Heart left ventricle (tissue), 16 donors: ENCODE measurements around the gene BNIP5. TPM values are rescaled to one million over a fixed set of nuclear protein-coding genes. Genes with fewer than 3 reads are reported as not detected.

ENCODE experiments used
- ATAC-seq, 4 donors: fragments of 200-7000 bp; cut with Tn5 transposase; one replicate each; pipeline ENCODE4 v1.9.1; 2020 to 2022; ENCODE audit warnings: moderate library complexity in 4 of 4, mild to moderate bottlenecking in 3 of 4, moderate number of reproducible peaks in 1 of 4
- DNase-seq, 5 donors: peaks; one replicate each; pipeline ENCODE4 v3.0.0-alpha.2; 2020
- H3K27ac ChIP-seq, 12 donors: fragments of 200-600 bp; sonication (generic) in 4 of 12; one replicate each; pipeline versions ENCODE4 v1.5.0 to v1.8.0; 2016 to 2022; ENCODE audit warnings: mild to moderate bottlenecking in 2 of 12
- H3K27me3 ChIP-seq, 9 donors: fragments of 200-600 bp; sonication (generic) in 2 of 9; one replicate each; pipeline versions ENCODE4 v1.5.1 to v1.8.0; 2016 to 2022; ENCODE audit warnings: mild to moderate bottlenecking in 3 of 9
- H3K36me3 ChIP-seq, 9 donors: fragments of 200-600 bp; sonication (generic) in 2 of 9; one replicate each; pipeline versions ENCODE4 v1.5.0 to v1.8.0; 2018 to 2022; ENCODE audit warnings: mild to moderate bottlenecking in 2 of 9
- H3K4me1 ChIP-seq, 12 donors: fragments of 200-600 bp; sonication (generic) in 4 of 12; one replicate each; pipeline versions ENCODE4 v1.5.0 to v1.8.0; 2016 to 2022; ENCODE audit warnings: mild to moderate bottlenecking in 3 of 12
- H3K4me3 ChIP-seq, 12 donors: fragments of 200-600 bp; sonication (generic) in 4 of 12; one replicate each; pipeline versions ENCODE4 v1.5.0 to v1.8.0; 2017 to 2022; ENCODE audit warnings: mild to moderate bottlenecking in 9 of 12, moderate library complexity in 4 of 12
- H3K9me3 ChIP-seq, 12 donors: fragments of 200-600 bp; sonication (generic) in 4 of 12; one replicate each; pipeline versions ENCODE4 v1.5.0 to v1.8.0; 2016 to 2022; ENCODE audit warnings: mild to moderate bottlenecking in 1 of 12
- POLR2A ChIP-seq, 2 donors: fragments of 450-650 bp; IDR thresholded peaks; one replicate each; pipeline ENCODE4 v1.6.1; 2017; ENCODE audit warnings: antibody characterized with exemption in 2 of 2, mild to moderate bottlenecking in 2 of 2, moderate library complexity in 2 of 2
- WGBS, 4 donors: extraction: QIAGEN DNeasy Blood & Tissue Kit in 2 of 4; methylation state at CpG; one replicate each; pipeline versions ENCODE4 v1.1.5 to v1.1.7; 2013 to 2018; 5-methylcytosine and 5-hydroxymethylcytosine counted together
- intact Hi-C, 10 donors: fragments of 100-400 bp; cut with DNase I; formaldehyde crosslinking; loops; one replicate each; pipeline versions ENCODE4 v1.11.1 to v1.14.2; 2022
- polyA plus RNA-seq, 2 donors: library from polyadenylated mRNA; stranded (reverse); fragments of 200-250 nt; gene quantifications; one replicate each; pipeline ENCODE4 v1.2.3, GENCODE V29; 2013
- total RNA-seq, 9 donors: library from RNA; depleted of rRNA in 2 of 9; stranded (reverse); fragments of >200 nt in 2 of 9; fragmentation: NEBNext Ultra II Directional in 3 of 9; extraction: Animal tissue kit (Norgen Biotek cat#: 25700) in 3 of 9; gene quantifications; one replicate each; pipeline versions ENCODE4 v1.1.0 to v1.2.4, GENCODE V29; 2016 to 2023
- TF ChIP-seq, protein P1 (sequence below), 12 donors: fragments of 200-600 bp; sonication (generic) in 4 of 12; IDR thresholded peaks; one replicate each; pipeline versions ENCODE4 v1.5.0 to v1.8.0; 2018 to 2022; ENCODE audit warnings: antibody characterized with exemption in 12 of 12, mild to moderate bottlenecking in 5 of 12
- donor health status: ischemic (EF 13 %, LVEDD 7.1; RV severe dilation, severe dysfunction).
- donor health status: healthy with polysubstance abuse.
- donor health status: DM: no; HTN: yes; CAD: no.
- donor health status: DM: no; HTN: no; CAD: no.
- donor health status: ischemic (EF 25% LVEDD 6.9; RV normal size, moderate dysfunction).
- donor health status: ischemic (EF 25% LVEDD 5.7; RV mildly dilated, moderate dysfunction).
- donor health status: healthy.
- donor health status: DM: yes; HTN: yes; CAD: no.
- donor health status: ischemic (EF 35%, LVEDD 5.7; RV mildly dilated, moderate dysfunction).
- donor health status: nonischemic (EF 11% LVEDD 7.7; RV severe dilation, severe dysfunction).
- donor health status: DM: yes; HTN: yes; CAD: no.
- donor health status: PGD.
- donor health status: ischemic (EF 29% LVEDD 5.4; RV normal size, mild dysfunction).
- donor health status: nonischemic (EF 23%, LVEDD 6.1; RV moderate dilation, normal function).

The BNIP5 gene
- total and polyA plus RNA-seq, 11 donors = not detected

DNA sequence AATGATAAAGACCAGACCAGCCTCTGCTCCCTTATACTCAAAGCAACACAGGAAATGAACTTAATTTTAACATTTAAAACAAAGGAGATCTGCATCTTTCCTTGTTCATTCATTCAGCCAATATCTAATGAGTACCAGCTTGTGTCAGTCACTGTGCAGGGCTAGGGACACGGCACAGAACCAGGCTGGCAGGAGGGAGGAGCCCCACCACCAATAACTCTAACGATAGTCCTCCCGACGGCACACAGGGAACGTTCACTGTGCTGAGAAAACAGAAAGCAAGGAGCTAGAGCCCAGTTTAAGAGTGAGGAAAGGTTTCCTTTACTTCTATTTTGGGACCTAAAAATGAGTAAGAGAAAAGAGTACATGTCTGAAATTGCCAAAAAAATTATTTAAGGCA is 40.9 kb upstream of the BNIP5 start:
- no peak for ATAC-seq

DNA sequence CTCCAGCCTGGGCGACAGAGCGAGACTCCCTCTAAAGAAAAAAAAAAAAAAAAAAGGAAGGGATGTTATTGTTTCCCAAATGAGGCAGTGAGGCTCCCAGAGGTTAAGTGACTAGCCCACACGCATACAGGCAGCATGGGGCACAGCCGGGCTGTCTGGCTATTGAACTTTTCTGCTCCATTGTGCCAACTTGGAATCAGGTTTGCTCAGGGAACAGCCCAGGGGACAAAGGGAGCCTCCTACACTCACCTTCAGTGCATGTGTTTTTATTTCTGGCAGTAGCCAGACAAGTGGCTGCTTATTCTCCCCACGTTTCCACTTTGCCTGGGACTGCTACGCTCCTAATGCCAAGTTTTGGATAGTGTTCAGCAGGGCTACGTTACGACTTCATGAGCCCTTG is 40.1 kb upstream of the BNIP5 start:
- TF ChIP-seq POLR2A (IDR thresholded peaks at IDR 0.05) = no peak
- TF ChIP-seq, protein P1, sequence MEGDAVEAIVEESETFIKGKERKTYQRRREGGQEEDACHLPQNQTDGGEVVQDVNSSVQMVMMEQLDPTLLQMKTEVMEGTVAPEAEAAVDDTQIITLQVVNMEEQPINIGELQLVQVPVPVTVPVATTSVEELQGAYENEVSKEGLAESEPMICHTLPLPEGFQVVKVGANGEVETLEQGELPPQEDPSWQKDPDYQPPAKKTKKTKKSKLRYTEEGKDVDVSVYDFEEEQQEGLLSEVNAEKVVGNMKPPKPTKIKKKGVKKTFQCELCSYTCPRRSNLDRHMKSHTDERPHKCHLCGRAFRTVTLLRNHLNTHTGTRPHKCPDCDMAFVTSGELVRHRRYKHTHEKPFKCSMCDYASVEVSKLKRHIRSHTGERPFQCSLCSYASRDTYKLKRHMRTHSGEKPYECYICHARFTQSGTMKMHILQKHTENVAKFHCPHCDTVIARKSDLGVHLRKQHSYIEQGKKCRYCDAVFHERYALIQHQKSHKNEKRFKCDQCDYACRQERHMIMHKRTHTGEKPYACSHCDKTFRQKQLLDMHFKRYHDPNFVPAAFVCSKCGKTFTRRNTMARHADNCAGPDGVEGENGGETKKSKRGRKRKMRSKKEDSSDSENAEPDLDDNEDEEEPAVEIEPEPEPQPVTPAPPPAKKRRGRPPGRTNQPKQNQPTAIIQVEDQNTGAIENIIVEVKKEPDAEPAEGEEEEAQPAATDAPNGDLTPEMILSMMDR (IDR thresholded peaks at IDR 0.05) = no peak
- ATAC-seq = no peak
- DNase-seq = no peak
- Histone ChIP-seq H3K27me3 (no peaks in the 10 kb centered on the region), H3K27ac (no peak overlapping the region), H3K4me3 (no peak overlapping the region), H3K9me3 (no peaks in the 10 kb centered on the region), H3K4me1 (no peaks in the 10 kb centered on the region), H3K36me3 (peaks cover 0 to 46% (median 0%) of the 10 kb centered on the region in 9 donors)
- WGBS, 4 donors = 81 to 90% (median 85%) methylated on average over 8 of the region's 8 CpGs
- intact Hi-C loops = no loop called here

More for the DNA sequence above, 40.9 kb upstream of the BNIP5 start:
- Histone ChIP-seq H3K27ac (no peak overlapping the region), H3K36me3 (peaks cover 0 to 41% (median 0%) of the 10 kb centered on the region in 9 donors), H3K27me3 (no peaks in the 10 kb centered on the region), H3K4me1 (peaks cover 0 to 2% (median 0%) of the 10 kb centered on the region in 12 donors), H3K9me3 (no peaks in the 10 kb centered on the region), H3K4me3 (no peak overlapping the region)
- no peak for DNase-seq
- intact Hi-C loops = no loop called here
- WGBS, 4 donors = 67 to 80% (median 71%) methylated on average over 5 of the region's 5 CpGs
- no peak for TF ChIP-seq POLR2A (IDR thresholded peaks at IDR 0.05)
- TF ChIP-seq, protein P1 (IDR thresholded peaks at IDR 0.05) = no peak

DNA sequence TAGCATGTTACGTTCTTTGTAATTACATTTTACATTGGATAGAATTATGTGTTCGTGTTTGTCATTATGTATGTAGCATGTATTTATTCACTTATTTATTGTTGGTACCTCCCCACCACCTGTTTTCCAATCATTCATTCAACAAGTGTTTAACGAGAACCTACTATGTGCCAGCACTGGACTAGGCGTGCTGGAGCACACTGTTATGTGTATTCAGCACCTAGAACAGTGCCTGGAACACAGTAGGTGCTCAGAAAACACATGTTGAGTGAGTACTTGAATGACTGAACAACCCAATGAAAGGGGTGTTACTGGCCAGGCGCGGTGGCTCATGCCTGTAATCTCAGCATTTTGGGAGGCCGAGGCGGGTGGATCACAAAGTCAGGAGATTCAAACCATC is 39.5 kb upstream of the BNIP5 start:
- peaks cover 0 to 46% (median 0%) of the 10 kb centered on the region in 9 donors for H3K36me3 ChIP-seq
- 94 to 97% (median 97%) methylated on average over 8 of the region's 8 CpGs for WGBS, 4 donors

DNA sequence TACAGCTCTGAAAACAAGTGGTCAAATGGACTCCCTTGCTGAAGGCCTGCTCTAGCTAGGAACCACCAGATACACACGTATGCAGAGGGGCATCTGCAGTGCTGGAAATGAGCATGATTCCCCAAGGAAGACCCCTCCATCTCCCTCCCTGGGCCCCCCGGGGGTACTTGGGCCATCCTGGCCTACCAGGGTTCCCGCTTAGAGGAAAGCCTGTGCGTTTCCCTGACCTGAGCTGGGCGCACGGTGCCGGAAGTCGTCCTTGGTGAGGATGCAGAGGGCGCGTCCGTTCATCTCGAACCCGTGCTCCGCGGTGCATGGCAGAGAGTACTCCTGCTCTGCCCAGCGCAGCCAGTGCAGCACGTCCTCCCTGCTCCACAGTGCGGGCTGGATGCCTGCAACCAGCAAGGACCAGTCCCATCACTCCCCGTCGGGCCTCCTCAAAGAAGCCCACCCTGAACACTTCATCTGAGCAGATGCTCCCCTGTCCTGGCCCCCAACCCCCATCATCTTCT is 39.0 kb upstream of the BNIP5 start:
- H3K4me3 ChIP-seq = no peak overlapping the region
- no peak for DNase-seq
- H3K36me3 ChIP-seq = peaks cover 0 to 48% (median 0%) of the 10 kb centered on the region in 9 donors
- ATAC-seq = no peak
- no peaks in the 10 kb centered on the region for H3K27me3 ChIP-seq
- no peaks in the 10 kb centered on the region for H3K4me1 ChIP-seq
- intact Hi-C loops = no loop called here
- TF ChIP-seq POLR2A (IDR thresholded peaks at IDR 0.05) = no peak
- TF ChIP-seq, protein P1 (IDR thresholded peaks at IDR 0.05) = no peak
- no peak overlapping the region for H3K27ac ChIP-seq
- H3K9me3 ChIP-seq = no peaks in the 10 kb centered on the region
- WGBS, 4 donors = 95 to 97% (median 96%) methylated on average over 20 of the region's 20 CpGs

More for the DNA sequence above, 39.5 kb upstream of the BNIP5 start:
- intact Hi-C loops = no loop called here
- Histone ChIP-seq H3K27me3 (no peaks in the 10 kb centered on the region), H3K4me3 (no peak overlapping the region), H3K9me3 (no peaks in the 10 kb centered on the region), H3K4me1 (no peaks in the 10 kb centered on the region), H3K27ac (no peak overlapping the region)
- DNase-seq (no peak), ATAC-seq (no peak)
- TF ChIP-seq, protein P1 (IDR thresholded peaks at IDR 0.05) = no peak
- no peak for TF ChIP-seq POLR2A (IDR thresholded peaks at IDR 0.05)
